Peyer's patch (tissue), 4 donors: ENCODE measurements around the gene IGF1R.

Source experiments
- CTCF ChIP-seq, 6 experiments: fragments of 450-650 bp in 4 of 6; fragments of 200-600 bp in 2 of 6; sonication (generic) in 1 of 6; IDR thresholded peaks; one replicate each; pipeline ENCODE4 v1.5.1; 2017 to 2019; ENCODE audit warnings: antibody characterized with exemption in 6 of 6, mild to moderate bottlenecking in 3 of 6, moderate library complexity in 1 of 6
- POLR2A ChIP-seq, 2 donors: fragments of 450-650 bp; IDR thresholded peaks; one replicate each; pipeline ENCODE4 v1.5.1; 2017; ENCODE audit warnings: antibody characterized with exemption in 2 of 2, mild to moderate bottlenecking in 2 of 2, moderate library complexity in 2 of 2

DNA sequence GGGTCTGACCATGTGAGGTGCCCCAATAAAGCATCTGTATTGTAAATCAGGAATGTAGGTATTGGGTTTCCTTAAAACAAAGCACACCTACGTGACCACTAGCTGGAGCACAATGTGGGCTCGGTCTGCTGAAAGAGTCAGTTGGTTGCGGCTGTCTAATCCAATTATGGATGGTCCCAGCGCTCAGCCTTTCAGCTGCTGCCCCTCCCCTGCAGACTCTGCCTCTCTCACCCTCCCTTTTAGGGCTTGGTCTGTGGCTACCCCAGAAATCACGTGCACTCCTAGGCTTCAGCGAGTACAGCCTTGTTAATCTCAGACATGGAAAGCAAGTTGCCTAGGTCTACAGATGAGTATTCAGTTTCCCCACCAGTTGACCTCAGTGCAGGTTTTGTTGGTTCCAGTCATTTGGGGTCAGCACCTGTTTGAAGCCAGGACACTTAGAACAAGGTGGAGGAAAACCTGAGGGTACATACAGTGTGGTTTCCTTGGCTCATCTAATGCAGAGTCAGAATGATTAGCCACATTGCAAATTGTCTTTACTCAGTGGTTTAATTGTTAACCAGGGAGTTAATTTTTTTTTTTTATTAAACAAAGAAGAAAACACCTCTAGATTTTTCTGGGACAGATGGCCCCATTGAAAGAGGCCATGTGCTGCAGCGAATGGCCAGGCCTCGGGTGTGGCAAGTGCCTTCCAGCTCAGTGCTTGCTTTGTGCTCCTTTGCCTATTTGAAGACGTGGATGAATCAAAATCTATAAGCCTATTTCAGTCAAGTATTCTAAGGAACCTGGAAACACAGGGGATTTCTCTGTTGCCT is 137.7 kb downstream of the IGF1R start:
- TF ChIP-seq CTCF (IDR thresholded peaks at IDR 0.05): no peak
- TF ChIP-seq POLR2A (IDR thresholded peaks at IDR 0.05): no peak
